Gastrocnemius medialis (tissue), 4 donors: ENCODE data around the gene CERT1.

Experiments
- CTCF ChIP-seq, 5 experiments: fragments of 450-650 bp in 3 of 5; fragments of 200-600 bp in 2 of 5; sonication (generic) in 2 of 5; IDR thresholded peaks in 4 of 5; conservative IDR thresholded peaks in 1 of 5; 1 replicate in 4 of 5; 2 replicates in 1 of 5; pipeline ENCODE4 v1.5.1; 2016 to 2019; ENCODE audit warnings: antibody characterized with exemption in 5 of 5, mild to moderate bottlenecking in 3 of 5, moderate library complexity in 3 of 5
- POLR2A ChIP-seq, 2 donors: fragments of 450-650 bp; IDR thresholded peaks; one replicate each; pipeline ENCODE4 v1.6.1; 2017; ENCODE audit warnings: antibody characterized with exemption in 2 of 2, mild to moderate bottlenecking in 2 of 2, moderate library complexity in 2 of 2

GRCh38 chr5:75532190-75532589 lies 20.8 kb upstream of the CERT1 start:
- TF ChIP-seq CTCF (IDR thresholded peaks at IDR 0.05 in 4 of 5, conservative IDR thresholded peaks at IDR 0.05 in 1 of 5) (no peak), POLR2A (IDR thresholded peaks at IDR 0.05) (no peak)
